Lower leg skin (tissue), 3 donors: Measurements from ENCODE around the gene ZNF557.

Experiments used
- CTCF ChIP-seq, 3 donors: fragments of 450-650 bp; IDR thresholded peaks; one replicate each; pipeline ENCODE4 v1.5.1; 2016; ENCODE audit warnings: antibody characterized with exemption in 3 of 3, mild to moderate bottlenecking in 3 of 3, moderate library complexity in 2 of 3
- POLR2A ChIP-seq, 2 donors: fragments of 450-650 bp; IDR thresholded peaks; one replicate each; pipeline ENCODE4 v1.6.1; 2016 to 2017; ENCODE audit warnings: antibody characterized with exemption in 2 of 2, mild to moderate bottlenecking in 1 of 2, moderate library complexity in 1 of 2

GRCh38 chr19:7106711-7107657 lies 37.5 kb downstream of the ZNF557 start:
- no peak for TF ChIP-seq POLR2A (IDR thresholded peaks at IDR 0.05)
- no peak for TF ChIP-seq CTCF (IDR thresholded peaks at IDR 0.05)
